ENCODE results near the gene KIF5B.
"Not testable (repeated sequence)": the region's sequence is repeated elsewhere in the genome, so short reads cannot be mapped to it uniquely, and the experiment has no call there.

Gene KIF5B

GRCh38 chr10:32028710-32029109 lies 27.5 kb downstream of the KIF5B start:
- H3K9me3 Mint-ChIP-seq: no peaks in the 10 kb centered on the region
- H3K4me3 Mint-ChIP-seq: no peak overlapping the region
- no peaks in the 10 kb centered on the region for H3K27me3 Mint-ChIP-seq
- H3K27ac Mint-ChIP-seq: no peak overlapping the region
- H3K36me3 Mint-ChIP-seq (ENCODE audit: low read depth): peaks cover 89% of the 10 kb centered on the region
- peaks cover 19% of the 10 kb centered on the region for H3K4me1 Mint-ChIP-seq (ENCODE audit: low read depth)
- intact Hi-C loops (cut with micrococcal nuclease): loop anchor here (2.0 kb wide), 1 partner anchor 14 kb away; no protein-coding TSS in a partner anchor

GRCh38 chr10:32023264-32023663 lies 33.0 kb downstream of the KIF5B start:
- Mint-ChIP-seq H3K36me3 (ENCODE audit: low read depth) (peaks cover 92% of the 10 kb centered on the region), H3K4me1 (ENCODE audit: low read depth) (peaks cover 6% of the 10 kb centered on the region), H3K9me3 (no peaks in the 10 kb centered on the region), H3K4me3 (no peak overlapping the region), H3K27ac (no peak overlapping the region), H3K27me3 (no peaks in the 10 kb centered on the region)
- intact Hi-C loops (cut with micrococcal nuclease): no loop called here

- H3K36me3 Mint-ChIP-seq (ENCODE audit: low read depth): peaks cover 97% of the 10 kb centered on the region
- H3K9me3 Mint-ChIP-seq: no peaks in the 10 kb centered on the region
- intact Hi-C loops (cut with micrococcal nuclease): no loop called here
- H3K4me3 Mint-ChIP-seq: no peak overlapping the region
- H3K27me3 Mint-ChIP-seq: no peaks in the 10 kb centered on the region
- no peak overlapping the region for H3K27ac Mint-ChIP-seq
- H3K4me1 Mint-ChIP-seq (ENCODE audit: low read depth): no peaks in the 10 kb centered on the region
Observed at GRCh38 chr10:32017044-32017443, 39.2 kb downstream of the KIF5B start.

- peaks cover 98% of the 10 kb centered on the region for H3K36me3 Mint-ChIP-seq (ENCODE audit: low read depth)
- intact Hi-C loops (cut with micrococcal nuclease): loop anchor here (2.0 kb wide), 1 partner anchor 13 kb away; no protein-coding TSS in a partner anchor
Observed at GRCh38 chr10:32015386-32015785, 40.8 kb downstream of the KIF5B start.

GRCh38 chr10:32007026-32007425 lies 49.2 kb downstream of the KIF5B start:
- Mint-ChIP-seq H3K27me3 (no peaks in the 10 kb centered on the region), H3K36me3 (ENCODE audit: low read depth) (peaks cover 61% of the 10 kb centered on the region), H3K27ac (no peak overlapping the region), H3K4me1 (ENCODE audit: low read depth) (peaks cover 8% of the 10 kb centered on the region), H3K4me3 (no peak overlapping the region), H3K9me3 (no peaks in the 10 kb centered on the region)
- intact Hi-C loops (cut with micrococcal nuclease): loop anchor here (5.0 to 10.0 kb wide), 2 partner anchors 82 to 145 kb away; partner anchors contain the start of gene ARHGAP12

More at GRCh38 chr10:32015386-32015785, 40.8 kb downstream of the KIF5B start:
- H3K4me3 Mint-ChIP-seq: no peak overlapping the region
- H3K9me3 Mint-ChIP-seq: no peaks in the 10 kb centered on the region
- H3K27me3 Mint-ChIP-seq: no peaks in the 10 kb centered on the region
- H3K27ac Mint-ChIP-seq: no peak overlapping the region
- H3K4me1 Mint-ChIP-seq (ENCODE audit: low read depth): no peaks in the 10 kb centered on the region

- no peaks in the 10 kb centered on the region for H3K9me3 Mint-ChIP-seq
- no peak overlapping the region for H3K27ac Mint-ChIP-seq
- intact Hi-C loops (cut with micrococcal nuclease): loop anchor here (5.0 to 10.0 kb wide), 2 partner anchors 80 to 143 kb away; partner anchors contain the start of gene ARHGAP12
- no peak overlapping the region for H3K4me3 Mint-ChIP-seq
- H3K4me1 Mint-ChIP-seq (ENCODE audit: low read depth): peaks cover 8% of the 10 kb centered on the region
- H3K27me3 Mint-ChIP-seq: no peaks in the 10 kb centered on the region
- peaks cover 45% of the 10 kb centered on the region for H3K36me3 Mint-ChIP-seq (ENCODE audit: low read depth)
Observed at GRCh38 chr10:32005050-32005449, 51.2 kb downstream of the KIF5B start.

GRCh38 chr10:32004161-32004591 lies 52.0 kb downstream of the KIF5B start:
- Mint-ChIP-seq H3K4me3 (no peak overlapping the region), H3K9me3 (no peaks in the 10 kb centered on the region), H3K27me3 (no peaks in the 10 kb centered on the region), H3K4me1 (ENCODE audit: low read depth) (peaks cover 8% of the 10 kb centered on the region), H3K27ac (no peak overlapping the region), H3K36me3 (ENCODE audit: low read depth) (peaks cover 40% of the 10 kb centered on the region)
- intact Hi-C loops (cut with micrococcal nuclease): loop anchor here (10.0 kb wide), 1 partner anchor 79 kb away; the partner anchor contains the start of gene ARHGAP12

- no peak overlapping the region for H3K4me3 Mint-ChIP-seq
- H3K27ac Mint-ChIP-seq: no peak overlapping the region
- peaks cover 25% of the 10 kb centered on the region for H3K36me3 Mint-ChIP-seq (ENCODE audit: low read depth)
- no peaks in the 10 kb centered on the region for H3K27me3 Mint-ChIP-seq
- intact Hi-C loops (cut with micrococcal nuclease): loop anchor here (10.0 kb wide), 1 partner anchor 78 kb away; the partner anchor contains the start of gene ARHGAP12
- peaks cover 8% of the 10 kb centered on the region for H3K4me1 Mint-ChIP-seq (ENCODE audit: low read depth)
- H3K9me3 Mint-ChIP-seq: no peaks in the 10 kb centered on the region
Observed at GRCh38 chr10:32002531-32002930, 53.7 kb downstream of the KIF5B start.

GRCh38 chr10:32000937-32001336 lies 55.3 kb downstream of the KIF5B start:
- Mint-ChIP-seq H3K4me3 (no peak overlapping the region), H3K4me1 (ENCODE audit: low read depth) (peaks cover 8% of the 10 kb centered on the region), H3K36me3 (ENCODE audit: low read depth) (peaks cover 9% of the 10 kb centered on the region), H3K27ac (no peak overlapping the region), H3K9me3 (no peaks in the 10 kb centered on the region), H3K27me3 (no peaks in the 10 kb centered on the region)
- intact Hi-C loops (cut with micrococcal nuclease): loop anchor here (10.0 kb wide), 1 partner anchor 76 kb away; the partner anchor contains the start of gene ARHGAP12

- Mint-ChIP-seq H3K4me1 (ENCODE audit: low read depth) (peaks cover 9% of the 10 kb centered on the region), H3K27me3 (no peaks in the 10 kb centered on the region), H3K4me3 (no peak overlapping the region), H3K9me3 (no peaks in the 10 kb centered on the region), H3K27ac (no peak overlapping the region), H3K36me3 (ENCODE audit: low read depth) (no peaks in the 10 kb centered on the region)
- intact Hi-C loops (cut with micrococcal nuclease): loop anchor here (10.0 kb wide), 1 partner anchor 75 kb away; the partner anchor contains the start of gene ARHGAP12
Observed at GRCh38 chr10:31999836-32000235, 56.4 kb downstream of the KIF5B start.

- H3K27me3 Mint-ChIP-seq: no peaks in the 10 kb centered on the region
- H3K4me1 Mint-ChIP-seq (ENCODE audit: low read depth): peaks cover 15% of the 10 kb centered on the region
- no peak overlapping the region for H3K27ac Mint-ChIP-seq
- no peaks in the 10 kb centered on the region for H3K36me3 Mint-ChIP-seq (ENCODE audit: low read depth)
- intact Hi-C loops (cut with micrococcal nuclease): no loop called here
- H3K9me3 Mint-ChIP-seq: no peaks in the 10 kb centered on the region
- no peak overlapping the region for H3K4me3 Mint-ChIP-seq
Observed at GRCh38 chr10:31999070-31999660, 57.1 kb downstream of the KIF5B start.

GRCh38 chr10:31994926-31995325 lies 61.3 kb downstream of the KIF5B start:
- Mint-ChIP-seq H3K36me3 (ENCODE audit: low read depth) (no peaks in the 10 kb centered on the region), H3K4me1 (ENCODE audit: low read depth) (peaks cover 6% of the 10 kb centered on the region), H3K27me3 (peaks cover 11% of the 10 kb centered on the region), H3K9me3 (no peaks in the 10 kb centered on the region), H3K4me3 (no peak overlapping the region), H3K27ac (no peak overlapping the region)
- intact Hi-C loops (cut with micrococcal nuclease): no loop called here

- Mint-ChIP-seq H3K27ac (no peak overlapping the region), H3K9me3 (no peaks in the 10 kb centered on the region), H3K4me3 (no peak overlapping the region), H3K36me3 (ENCODE audit: low read depth) (no peaks in the 10 kb centered on the region), H3K4me1 (ENCODE audit: low read depth) (peaks cover 6% of the 10 kb centered on the region), H3K27me3 (peaks cover 18% of the 10 kb centered on the region)
- intact Hi-C loops (cut with micrococcal nuclease): no loop called here
Observed at GRCh38 chr10:31990937-31991336, 65.3 kb downstream of the KIF5B start.

GRCh38 chr10:31987786-31988185 lies 68.4 kb downstream of the KIF5B start:
- intact Hi-C loops (cut with micrococcal nuclease); H3K36me3 Mint-ChIP-seq (ENCODE audit: low read depth); H3K4me1 Mint-ChIP-seq (ENCODE audit: low read depth); H3K9me3 Mint-ChIP-seq; H3K4me3 Mint-ChIP-seq; H3K27ac Mint-ChIP-seq: not testable (repeated sequence)
- peaks cover 25% of the 10 kb centered on the region for H3K27me3 Mint-ChIP-seq
